ENCODE measurements around the gene SKA2.

- TF ChIP-seq EZH2phosphoT487 (IDR thresholded peaks at IDR 0.05; ENCODE audit: low read length) (no peak), CTCF (IDR thresholded peaks at IDR 0.05; ENCODE audit: low read length) (no peak)
These were observed 60.0 kb downstream of the SKA2 start for GRCh38 chr17:59094861-59095530.

Measured in MM.1S (cell line).